PC-3 (cell line): ENCODE measurements around the gene DSP.

ENCODE experiments used
- EZH2 ChIP-seq: fragments of 300-600 bp; sonication (generic); IDR thresholded peaks from one replicate; pipeline ENCODE4 v1.6.1; 2017; ENCODE audit warnings: antibody characterized with exemption, mild to moderate bottlenecking, low read length; ENCODE audit not compliant: unreplicated experiment
- EZH2phosphoT487 ChIP-seq: fragments of 300-600 bp; sonication (generic); IDR thresholded peaks from 2 replicates; pipeline ENCODE4 v1.6.1; 2018; ENCODE audit warnings: mild to moderate bottlenecking, antibody characterized with exemption, low read length, borderline replicate concordance
- TF ChIP-seq, protein P1 (sequence below): fragments of 300-600 bp; sonication (generic); conservative IDR thresholded peaks from 2 replicates; pipeline ENCODE4 v1.5.1; 2017; ENCODE audit warnings: antibody characterized with exemption, low read depth, mild to moderate bottlenecking, low read length

DNA sequence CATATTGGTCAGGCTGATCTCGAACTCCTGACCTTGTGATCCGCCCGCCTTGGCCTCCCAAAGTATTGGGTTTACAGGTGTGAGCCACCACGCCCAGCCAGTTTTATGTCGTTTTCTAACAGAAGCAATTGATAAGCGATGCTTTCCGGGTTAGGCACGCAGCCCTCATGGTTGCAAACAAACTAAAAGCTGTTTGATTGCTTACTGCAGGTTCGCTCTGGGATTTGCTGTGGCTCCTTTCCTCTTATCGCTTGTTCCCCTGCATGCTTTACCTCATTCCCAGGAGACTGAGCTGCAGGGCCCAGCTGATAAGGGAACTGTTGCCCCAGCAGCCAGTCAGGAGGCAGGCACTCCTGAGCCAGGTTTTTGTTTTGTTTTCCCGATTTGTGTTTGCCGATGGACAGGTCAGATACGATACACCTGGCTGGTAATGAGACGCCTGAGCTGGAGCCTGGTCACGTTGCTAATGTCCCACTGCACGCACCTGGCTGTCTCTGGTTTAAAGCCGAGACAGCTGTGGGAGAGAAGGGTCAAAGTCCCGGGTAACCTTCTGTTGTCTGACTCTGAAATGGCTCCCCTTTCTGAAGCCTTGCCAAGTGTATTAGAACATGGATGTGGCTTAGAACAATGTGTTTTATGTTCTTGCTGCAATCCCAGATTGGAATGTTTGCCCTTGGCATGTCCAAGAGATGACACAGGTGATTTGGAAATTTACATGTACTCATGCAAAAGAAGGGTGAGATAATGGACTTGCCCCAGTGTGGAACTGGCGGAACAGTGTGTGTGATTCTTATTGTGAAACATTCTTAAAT is 19.9 kb downstream of the DSP start:
- TF ChIP-seq, protein P1, sequence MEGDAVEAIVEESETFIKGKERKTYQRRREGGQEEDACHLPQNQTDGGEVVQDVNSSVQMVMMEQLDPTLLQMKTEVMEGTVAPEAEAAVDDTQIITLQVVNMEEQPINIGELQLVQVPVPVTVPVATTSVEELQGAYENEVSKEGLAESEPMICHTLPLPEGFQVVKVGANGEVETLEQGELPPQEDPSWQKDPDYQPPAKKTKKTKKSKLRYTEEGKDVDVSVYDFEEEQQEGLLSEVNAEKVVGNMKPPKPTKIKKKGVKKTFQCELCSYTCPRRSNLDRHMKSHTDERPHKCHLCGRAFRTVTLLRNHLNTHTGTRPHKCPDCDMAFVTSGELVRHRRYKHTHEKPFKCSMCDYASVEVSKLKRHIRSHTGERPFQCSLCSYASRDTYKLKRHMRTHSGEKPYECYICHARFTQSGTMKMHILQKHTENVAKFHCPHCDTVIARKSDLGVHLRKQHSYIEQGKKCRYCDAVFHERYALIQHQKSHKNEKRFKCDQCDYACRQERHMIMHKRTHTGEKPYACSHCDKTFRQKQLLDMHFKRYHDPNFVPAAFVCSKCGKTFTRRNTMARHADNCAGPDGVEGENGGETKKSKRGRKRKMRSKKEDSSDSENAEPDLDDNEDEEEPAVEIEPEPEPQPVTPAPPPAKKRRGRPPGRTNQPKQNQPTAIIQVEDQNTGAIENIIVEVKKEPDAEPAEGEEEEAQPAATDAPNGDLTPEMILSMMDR = no peak
- TF ChIP-seq EZH2 (no peak), EZH2phosphoT487 (no peak)
